ENCODE data around the gene AHRR.
A peak's percentile ranks its signal among the peaks of the same experiment; 100 is the strongest.
"Not testable (repeated sequence)": the region's sequence is repeated elsewhere in the genome, so short reads cannot be mapped to it uniquely, and the experiment has no call there.

The AHRR gene

GRCh38 chr5:380701-381309, 59.3 kb downstream of the AHRR start:
- DNase-seq = peak; percentile 37

DNA sequence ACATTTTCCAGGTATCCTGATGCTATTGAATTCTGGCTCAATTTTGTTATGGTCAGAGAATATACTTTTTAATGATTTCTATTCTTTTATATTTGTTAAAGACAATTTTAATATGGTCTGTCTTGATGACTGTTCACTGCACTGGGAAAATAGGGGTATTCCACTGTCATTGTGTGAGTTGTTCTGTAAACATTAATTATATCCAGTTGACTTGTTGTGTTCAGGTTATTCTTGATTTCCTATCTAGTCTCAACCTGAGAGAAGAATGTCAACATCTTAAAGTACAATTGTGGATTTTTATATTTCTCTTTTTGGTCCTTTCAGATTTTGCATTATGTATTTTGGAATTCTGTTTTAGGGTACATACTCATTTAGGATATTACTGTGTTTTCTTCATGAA, 61.6 kb downstream of the AHRR start:
- DNase-seq = no peak

DNA sequence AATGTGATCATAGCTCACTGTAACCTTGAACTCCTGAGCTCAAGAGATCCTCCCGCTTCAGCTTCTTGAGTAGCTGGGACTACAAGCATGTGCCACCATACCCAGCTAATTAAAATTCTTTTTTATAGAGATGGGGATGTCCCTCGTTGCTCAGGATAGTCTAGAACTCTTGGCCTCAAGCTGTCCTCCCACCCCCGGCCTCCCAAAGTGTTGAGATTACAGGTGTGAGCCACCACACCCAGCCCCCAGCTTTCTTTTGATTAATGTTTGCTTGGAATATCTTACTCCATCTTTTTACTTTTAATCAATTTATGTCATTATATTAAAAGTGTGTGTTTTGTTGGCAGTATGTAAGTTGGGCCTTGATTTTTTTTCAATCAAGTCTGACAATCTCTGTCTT, 62.1 kb downstream of the AHRR start:
- peak; percentile 42 for DNase-seq

DNA sequence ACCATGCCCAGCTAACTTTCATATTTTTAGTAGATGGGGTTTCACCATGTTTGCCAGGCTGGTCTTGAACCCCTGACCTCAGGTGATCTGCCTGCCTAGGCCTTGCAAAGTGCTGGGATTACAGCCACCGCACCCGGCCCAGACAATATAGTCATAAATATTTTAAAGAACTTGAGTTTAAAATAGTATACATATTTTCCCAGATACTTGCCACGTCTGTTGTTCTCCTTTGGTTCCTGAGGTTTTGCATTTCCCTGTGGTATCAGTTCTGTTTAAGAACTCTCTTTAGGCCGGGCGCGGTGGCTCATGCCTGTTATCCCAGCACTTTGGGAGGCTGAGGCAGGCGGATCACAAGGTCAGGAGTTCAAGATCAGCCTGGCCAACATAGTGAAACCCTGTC, 63.1 kb downstream of the AHRR start:
- not testable (repeated sequence) for DNase-seq

GRCh38 chr5:385321-385720, 63.8 kb downstream of the AHRR start:
- no peak for DNase-seq

DNA sequence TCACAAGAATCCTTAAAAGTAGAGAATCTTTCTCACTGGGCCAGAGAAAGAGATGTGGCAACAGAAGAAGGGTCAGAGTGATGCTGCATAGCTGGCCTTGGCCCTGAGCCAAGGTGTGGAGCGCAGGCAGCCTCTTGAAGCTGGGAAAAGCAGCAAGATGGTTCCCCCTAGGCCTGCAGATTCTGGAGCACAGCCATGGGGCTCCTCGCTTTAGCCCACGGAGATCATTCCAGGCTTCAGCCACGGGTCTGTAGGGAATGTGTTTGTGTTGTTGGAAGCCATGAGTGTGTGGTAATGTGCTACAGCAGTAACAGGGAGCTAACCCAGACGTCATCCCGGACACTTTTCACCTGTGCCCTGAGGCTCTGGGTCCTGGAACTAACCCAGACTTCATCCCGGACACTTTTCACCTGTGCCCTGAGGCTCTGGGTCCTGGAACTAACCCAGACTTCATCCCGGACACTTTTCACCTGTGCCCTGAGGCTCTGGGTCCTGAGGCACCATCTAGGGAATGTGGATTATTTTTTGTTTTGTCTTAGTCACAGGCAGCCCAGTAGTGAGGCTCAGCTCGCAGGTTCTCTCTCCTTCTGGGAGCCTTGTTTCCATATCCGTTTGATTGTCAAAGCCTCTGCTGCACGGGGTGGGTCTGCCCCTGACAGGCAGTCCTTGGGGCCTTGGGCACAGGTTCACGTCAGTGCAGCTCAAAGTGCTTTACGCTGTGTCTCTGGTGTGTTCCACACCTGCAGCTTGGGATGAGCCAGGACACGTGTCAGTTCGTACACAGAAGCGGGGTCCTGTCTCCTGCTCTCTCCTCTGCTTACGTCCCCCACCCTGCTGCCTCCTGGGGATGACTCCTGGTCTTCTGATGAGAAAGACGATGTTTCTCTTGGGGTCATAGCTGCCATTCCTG, 65.2 kb downstream of the AHRR start:
- no peak for DNase-seq

- DNase-seq = no peak
Measured at GRCh38 chr5:387491-388265, 66.2 kb downstream of the AHRR start.

DNA sequence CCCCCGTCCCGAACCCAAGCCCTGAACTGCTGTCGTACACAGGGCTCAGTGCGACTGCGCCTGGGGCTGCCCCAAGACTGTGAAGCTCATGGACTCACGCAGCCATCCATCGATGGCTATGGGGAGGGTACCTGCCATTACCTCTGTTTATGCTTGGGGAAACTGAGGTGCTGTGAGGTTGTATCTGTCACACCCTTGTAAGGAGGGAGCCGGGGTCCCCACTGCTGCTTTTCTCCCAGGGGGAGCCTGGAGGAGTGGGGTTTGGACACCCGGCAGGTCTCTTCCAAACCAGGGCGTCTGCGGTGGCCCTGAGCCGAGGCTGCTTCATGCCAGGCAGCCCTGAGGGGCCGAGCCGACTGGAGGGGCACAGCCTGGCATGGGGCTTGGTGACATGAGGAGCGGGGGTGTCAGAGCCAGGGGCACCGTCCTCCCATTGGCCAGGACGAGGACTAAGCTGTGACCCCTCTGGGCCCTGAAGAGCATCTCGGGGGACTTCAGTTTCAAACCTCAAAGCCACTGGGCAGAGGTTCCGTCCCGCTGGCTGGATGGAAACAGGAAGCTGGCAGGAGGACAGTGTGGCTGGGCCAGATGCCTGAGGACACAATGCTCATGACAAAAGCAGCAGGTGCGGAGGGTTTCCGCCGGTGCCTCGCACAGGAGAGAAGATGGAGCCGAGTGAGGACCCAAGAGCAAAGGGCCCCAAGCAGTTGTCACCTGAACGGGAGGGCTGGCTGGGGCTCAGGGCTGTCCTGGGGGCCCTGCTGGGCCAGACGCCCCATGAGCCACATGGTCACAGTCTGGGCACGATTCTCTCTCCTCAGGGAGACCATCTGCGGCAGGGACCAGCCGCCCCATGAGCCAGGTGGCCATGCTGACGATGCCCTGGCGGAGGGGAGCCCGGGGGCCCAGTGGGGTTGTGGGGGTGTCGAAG, 67.0 kb downstream of the AHRR start:
- no peak for DNase-seq

GRCh38 chr5:389197-389821, 67.8 kb downstream of the AHRR start:
- DNase-seq = no peak

DNA sequence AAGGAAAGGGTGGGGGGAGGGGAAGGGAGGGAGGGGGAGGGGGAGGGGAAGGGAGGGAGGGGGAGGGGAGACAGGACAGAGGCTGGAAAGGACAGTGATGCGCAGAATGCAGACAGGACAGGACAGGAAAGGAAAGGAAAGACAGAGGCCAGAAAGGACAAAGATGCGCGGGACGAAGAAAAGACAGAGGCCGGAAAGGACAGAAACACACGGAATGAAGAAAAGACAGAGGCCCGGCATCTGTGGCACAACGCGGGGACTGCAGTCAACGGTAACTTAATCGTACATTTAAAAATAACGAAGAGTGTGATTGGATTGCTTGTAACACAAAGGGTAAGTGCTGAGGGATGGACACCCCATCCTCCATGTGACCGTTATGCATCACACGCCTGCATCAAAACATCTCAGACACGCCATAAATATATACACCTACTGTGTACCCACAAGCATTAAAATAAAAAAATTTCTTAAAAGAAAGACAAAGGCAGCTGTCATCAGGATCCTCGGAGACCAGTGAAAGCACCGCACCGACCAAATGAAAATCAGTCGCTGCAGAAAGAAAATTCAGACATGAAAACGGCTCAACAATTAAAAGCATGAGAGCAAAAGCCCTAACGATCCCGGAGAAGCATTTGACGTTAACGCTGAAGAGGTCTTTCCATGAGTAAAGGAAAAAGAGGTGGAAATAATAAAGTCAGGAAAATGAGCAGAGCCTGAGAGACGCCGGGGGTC, 68.5 kb downstream of the AHRR start:
- no peak for DNase-seq

GRCh38 chr5:390623-391491, 69.3 kb downstream of the AHRR start:
- DNase-seq = peak; percentile 53

DNA sequence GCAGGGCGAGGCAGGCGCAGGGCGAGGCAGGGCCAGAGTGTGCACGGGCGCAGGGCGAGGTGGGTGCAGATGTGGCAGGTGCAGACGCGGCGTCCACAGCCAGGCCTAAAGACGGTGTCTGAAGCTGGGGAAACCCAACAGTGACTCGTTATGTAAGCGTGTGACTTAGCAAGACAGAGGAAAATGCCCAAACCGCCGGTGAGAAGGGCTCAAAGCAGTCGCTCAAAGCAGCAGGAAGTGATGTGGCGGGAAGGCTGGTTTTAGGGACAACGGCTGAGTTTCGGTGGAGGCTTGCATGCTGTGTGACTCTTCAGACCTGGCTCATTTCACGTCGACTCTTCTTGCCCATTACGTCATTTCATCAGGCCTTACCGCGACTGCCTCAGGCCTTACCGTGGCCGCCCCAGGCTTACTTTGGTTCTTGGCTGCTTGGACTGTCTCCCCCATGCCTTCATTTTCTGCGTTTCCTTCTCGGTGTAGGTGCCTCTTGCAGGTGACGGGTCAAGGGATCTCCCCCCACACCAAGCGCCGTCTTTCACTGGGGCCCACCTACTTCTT, 71.0 kb downstream of the AHRR start:
- DNase-seq = peak; percentile 85

GRCh38 chr5:393846-394275, 72.3 kb downstream of the AHRR start:
- DNase-seq = peak; percentile 56

DNA sequence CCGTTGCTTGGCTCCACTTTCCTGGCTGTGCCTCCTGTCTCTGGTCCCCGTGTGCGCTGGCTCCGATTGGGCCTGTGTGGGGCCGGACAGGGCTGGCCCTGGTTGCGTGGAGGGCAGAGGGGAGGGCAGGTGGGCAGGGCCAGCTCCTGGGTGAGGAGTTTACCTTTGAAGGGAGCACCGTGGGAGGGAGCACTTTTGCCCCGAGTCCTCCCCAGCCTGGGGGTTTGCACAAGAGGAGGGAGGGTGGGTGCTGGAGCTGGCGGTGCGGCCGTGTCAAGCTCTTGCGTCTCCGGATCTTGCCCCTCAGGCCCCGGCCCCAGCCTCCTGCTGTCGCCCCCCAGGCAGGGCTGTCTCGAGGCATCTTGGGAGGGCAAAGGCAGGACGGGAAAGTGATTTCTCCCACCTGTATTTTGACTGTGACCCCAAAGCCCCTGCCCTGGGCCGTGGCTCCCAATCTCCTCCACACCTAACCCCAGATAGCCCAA, 73.2 kb downstream of the AHRR start:
- DNase-seq = peak; percentile 54

DNA sequence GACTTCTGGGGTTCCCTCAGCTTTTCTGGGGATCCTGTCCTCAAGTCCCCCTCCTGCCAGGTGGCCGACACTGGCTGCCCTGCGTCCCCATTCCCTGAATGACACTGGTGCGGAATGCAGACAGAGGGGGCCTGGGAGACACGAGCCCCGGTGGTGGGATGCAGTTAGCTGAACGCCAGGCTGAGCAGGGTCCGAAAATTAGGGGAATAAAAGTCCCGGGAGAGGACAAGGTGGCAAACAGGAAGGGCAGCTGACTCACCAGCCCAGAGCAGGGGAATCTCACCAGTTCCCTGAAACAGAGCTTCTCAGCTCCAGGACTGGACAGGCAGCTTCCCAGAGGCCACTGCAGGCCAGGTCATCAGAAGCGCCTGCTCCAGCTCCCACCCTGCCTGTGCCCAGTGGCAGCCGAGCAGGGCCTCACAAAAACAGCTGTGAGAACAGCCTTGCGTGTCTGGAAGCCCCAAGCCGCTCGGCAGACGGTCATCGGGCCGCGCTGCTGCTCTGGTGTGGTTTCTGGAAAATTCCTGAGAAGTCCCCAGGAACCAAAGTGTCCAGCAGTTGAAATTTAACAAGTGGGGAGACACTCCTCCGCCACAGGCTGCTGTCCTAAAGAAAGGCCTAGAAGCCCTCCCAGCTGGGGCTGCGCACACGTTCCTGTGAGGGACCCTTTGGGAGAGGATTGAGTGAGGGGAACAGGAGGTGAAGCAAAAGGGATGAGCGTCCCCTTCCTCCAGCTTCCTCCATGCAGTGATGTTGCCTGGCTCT, 73.8 kb downstream of the AHRR start:
- peak; percentile 52 for DNase-seq

GRCh38 chr5:395921-396530, 74.5 kb downstream of the AHRR start:
- DNase-seq = peak; percentile 53

- DNase-seq = peak; percentile 54
Measured at GRCh38 chr5:396531-396961, 75.0 kb downstream of the AHRR start.

DNA sequence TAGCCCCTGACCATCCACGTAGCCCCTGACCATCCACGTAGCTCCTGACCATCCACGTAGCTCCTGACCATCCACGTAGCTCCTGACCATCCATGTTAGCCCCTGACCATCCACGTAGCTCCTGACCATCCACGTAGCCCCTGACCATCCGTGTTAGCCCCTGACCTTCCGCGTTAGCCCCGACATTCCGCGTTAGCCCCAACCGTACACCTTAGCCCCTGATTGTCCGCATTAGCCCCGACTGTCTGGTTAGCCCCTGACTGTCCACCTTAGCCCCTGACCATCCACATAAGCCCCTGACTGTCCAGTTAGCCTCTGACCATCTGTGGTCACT, 76.6 kb downstream of the AHRR start:
- not testable (repeated sequence) for DNase-seq
